ENCODE data around the gene PTGER1. TPM values are rescaled to one million over a fixed set of nuclear protein-coding genes. Genes with fewer than 3 reads are reported as not detected.

The PTGER1 gene
- total and polyA plus RNA-seq, 2 of the 4 experiments (the other 2 are of a cell fraction) = 0.54 to 0.60 TPM

- dilution Hi-C loops (cut with HindIII; ENCODE audit: low sequenced_read_pairs, unreplicated experiment) (no loop called here), intact Hi-C loops (cut with micrococcal nuclease) (no loop called here), in situ Hi-C loops (cut with MboI; ENCODE audit: low sequenced_read_pairs) (no loop called here)
- ChIA-PET CTCF (no interaction called here), POLR2A (ENCODE audit: unreplicated experiment) (no interaction called here)
- H4K8ac ChIP-seq (ENCODE audit: low read depth in 2 of 2, low read length in 2 of 2) = peak overlapping the region; percentile 70 to 99; a peak in 2 of 4 replicates
- no peak overlapping the region for H2BK15ac ChIP-seq (ENCODE audit: low read depth, low read length)
- H3K4me3 ChIP-seq (ENCODE audit: insufficient read depth, low read depth, low read length) = no peak overlapping the region
- no peak overlapping the region for H2BK120ac ChIP-seq (ENCODE audit: low read depth, low read length)
- H3K4ac ChIP-seq (ENCODE audit: low read depth, low read length) = peak overlapping the region; percentile 19; the same call in 1 of the 2 replicates
- peak overlapping the region; percentile 43 for H2AK5ac ChIP-seq (ENCODE audit: low read depth, low read length)
- H3K9ac ChIP-seq (ENCODE audit: low read depth, low read length) = no peak overlapping the region
- H3K27ac ChIP-seq (ENCODE audit: insufficient read depth, low read length) = no peak overlapping the region
- peaks cover 23% of the 10 kb centered on the region for H4K20me1 ChIP-seq (ENCODE audit: insufficient read depth, low read length)
- peak overlapping the region; percentile 44 for H2AK9ac ChIP-seq (replicated peaks; ENCODE audit: low read depth, low read length, poor library complexity)
- H3K9me1 ChIP-seq (ENCODE audit: insufficient read depth, low read length) = peaks cover 9% of the 10 kb centered on the region
- peaks cover 17% of the 10 kb centered on the region for H3K4me1 ChIP-seq (ENCODE audit: control insufficient read depth, insufficient read depth, low read length)
- no peak overlapping the region for H3K14ac ChIP-seq (replicated peaks; ENCODE audit: low read depth, low read length)
- H3K4me2 ChIP-seq (ENCODE audit: low read depth, low read length) = no peak overlapping the region
- no peak overlapping the region for H4K5ac ChIP-seq (ENCODE audit: low read depth, low read length)
- H3K18ac ChIP-seq (ENCODE audit: low read depth, low read length) = no peak overlapping the region; the same call in 1 of the 2 replicates
- no TSS peak for BruUV-seq (replicated peaks)
- H2BK20ac ChIP-seq (ENCODE audit: low read depth, low read length) = peak overlapping the region; percentile 29; the same call in 1 of the 2 replicates
- H2AFZ ChIP-seq (replicated peaks; ENCODE audit: low read length, poor library complexity) = no peak overlapping the region
- DNase-seq (no peak), ATAC-seq (ENCODE audit: low read depth) (no peak)
- WGBS, 2 experiments (ENCODE audit: extremely low coverage in 2 of 2, insufficient read length in 1 of 2) = no CpG with 5 or more reads among the region's 4 CpGs
- peak overlapping the region; percentile 74 for H2BK5ac ChIP-seq (ENCODE audit: low read depth, low read length, poor library complexity, severe bottlenecking)
- no peak for TF ChIP-seq MAZ (IDR thresholded peaks at IDR 0.05; ENCODE audit: borderline replicate concordance, low read depth, low read length)
- no peak for TF ChIP-seq RAD21 (IDR thresholded peaks at IDR 0.05; ENCODE audit: low read length)
- no peak for TF ChIP-seq CHD1 (IDR thresholded peaks at IDR 0.05; ENCODE audit: low read depth, low read length)
- TF ChIP-seq POLR2A (IDR thresholded peaks at IDR 0.05; ENCODE audit: low read depth, low read length) = no peak
- TF ChIP-seq CTCF (conservative IDR thresholded peaks at IDR 0.05; ENCODE audit: low read depth, low read length) = no peak
- TF ChIP-seq CEBPB (IDR thresholded peaks at IDR 0.05; ENCODE audit: low read depth, low read length) = no peak
- no peak for TF ChIP-seq BHLHE40 (IDR thresholded peaks at IDR 0.05; ENCODE audit: low read depth, low read length)
- TF ChIP-seq SMC3 (IDR thresholded peaks at IDR 0.05; ENCODE audit: low read depth, low read length) = no peak
- TF ChIP-seq MAFK (IDR thresholded peaks at IDR 0.05; ENCODE audit: low read depth, low read length) = no peak
- TF ChIP-seq NFE2L2 (IDR thresholded peaks at IDR 0.05; ENCODE audit: low read depth, low read length) = no peak
- no peak for TF ChIP-seq MXI1 (IDR thresholded peaks at IDR 0.05; ENCODE audit: borderline replicate concordance, low read depth, low read length)
- no peak for TF ChIP-seq RCOR1 (IDR thresholded peaks at IDR 0.05; ENCODE audit: insufficient replicate concordance, low read length)
- TF ChIP-seq, protein P1, sequence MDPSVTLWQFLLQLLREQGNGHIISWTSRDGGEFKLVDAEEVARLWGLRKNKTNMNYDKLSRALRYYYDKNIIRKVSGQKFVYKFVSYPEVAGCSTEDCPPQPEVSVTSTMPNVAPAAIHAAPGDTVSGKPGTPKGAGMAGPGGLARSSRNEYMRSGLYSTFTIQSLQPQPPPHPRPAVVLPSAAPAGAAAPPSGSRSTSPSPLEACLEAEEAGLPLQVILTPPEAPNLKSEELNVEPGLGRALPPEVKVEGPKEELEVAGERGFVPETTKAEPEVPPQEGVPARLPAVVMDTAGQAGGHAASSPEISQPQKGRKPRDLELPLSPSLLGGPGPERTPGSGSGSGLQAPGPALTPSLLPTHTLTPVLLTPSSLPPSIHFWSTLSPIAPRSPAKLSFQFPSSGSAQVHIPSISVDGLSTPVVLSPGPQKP (IDR thresholded peaks at IDR 0.05; ENCODE audit: borderline replicate concordance, low read depth, low read length) = no peak
- no peak for TF ChIP-seq RFX5 (IDR thresholded peaks at IDR 0.05; ENCODE audit: low read depth, low read length)
- no peak for TF ChIP-seq FOS (IDR thresholded peaks at IDR 0.05; ENCODE audit: low read depth, low read length)
- TF ChIP-seq, protein P2, sequence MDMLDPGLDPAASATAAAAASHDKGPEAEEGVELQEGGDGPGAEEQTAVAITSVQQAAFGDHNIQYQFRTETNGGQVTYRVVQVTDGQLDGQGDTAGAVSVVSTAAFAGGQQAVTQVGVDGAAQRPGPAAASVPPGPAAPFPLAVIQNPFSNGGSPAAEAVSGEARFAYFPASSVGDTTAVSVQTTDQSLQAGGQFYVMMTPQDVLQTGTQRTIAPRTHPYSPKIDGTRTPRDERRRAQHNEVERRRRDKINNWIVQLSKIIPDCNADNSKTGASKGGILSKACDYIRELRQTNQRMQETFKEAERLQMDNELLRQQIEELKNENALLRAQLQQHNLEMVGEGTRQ (IDR thresholded peaks at IDR 0.05; ENCODE audit: low read depth, low read length) = no peak
- H3K79me1 ChIP-seq (ENCODE audit: low read depth in 1 of 2, low read length in 2 of 2) = peaks cover 7 to 26% of the 10 kb centered on the region in 2 experiments; a peak in 3 of 4 replicates
- H3K27me3 ChIP-seq (ENCODE audit: control insufficient read depth, insufficient read depth, low read length) = no peaks in the 10 kb centered on the region
- peaks cover 13% of the 10 kb centered on the region for H3K36me3 ChIP-seq (ENCODE audit: control insufficient read depth, insufficient read depth, low read length)
- peak overlapping the region; percentile 24; the same call in 1 of the 2 replicates for H3K23ac ChIP-seq (ENCODE audit: low read depth, low read length)
- H4K91ac ChIP-seq (ENCODE audit: insufficient read depth, low read depth, low read length) = no peak overlapping the region; the same call in 1 of the 2 replicates
- H3K9me3 ChIP-seq (ENCODE audit: control insufficient read depth, insufficient read depth, low read length) = no peaks in the 10 kb centered on the region
- no peak overlapping the region for H3K56ac ChIP-seq (ENCODE audit: extremely low read depth, insufficient read depth, low read length)
Observed at GRCh38 chr19:14520543-14520942, 45.4 kb upstream of the PTGER1 start.
